ENCODE data around the gene INTS15. TPM values are rescaled to one million over a fixed set of nuclear protein-coding genes. Genes with fewer than 3 reads are reported as not detected.

INTS15 gene
- polyA plus RNA-seq, 1 of the 3 experiments (the other 2 are of a cell fraction) = 39.1 TPM

DNA sequence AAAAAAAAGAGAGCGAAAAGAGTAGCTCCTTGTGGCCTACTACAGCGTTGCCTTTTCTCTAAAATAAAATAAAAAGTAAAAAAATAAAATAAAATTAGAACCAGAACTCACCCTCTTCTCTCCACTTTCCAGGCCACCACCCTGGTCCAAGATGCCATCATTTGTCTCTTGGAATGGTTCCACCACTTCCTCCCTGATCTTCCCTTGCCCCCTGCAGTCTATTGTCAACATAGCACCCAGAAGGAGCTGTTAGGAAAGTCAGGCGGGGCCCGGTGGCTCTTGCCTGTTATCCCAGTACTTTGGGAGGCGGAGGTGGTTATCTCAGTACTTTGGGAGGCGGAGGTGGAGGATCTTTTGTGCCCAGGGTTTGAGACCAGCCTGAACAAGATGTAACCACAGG is 31.0 kb upstream of the INTS15 start (continued):
- TF ChIP-seq, protein P1, sequence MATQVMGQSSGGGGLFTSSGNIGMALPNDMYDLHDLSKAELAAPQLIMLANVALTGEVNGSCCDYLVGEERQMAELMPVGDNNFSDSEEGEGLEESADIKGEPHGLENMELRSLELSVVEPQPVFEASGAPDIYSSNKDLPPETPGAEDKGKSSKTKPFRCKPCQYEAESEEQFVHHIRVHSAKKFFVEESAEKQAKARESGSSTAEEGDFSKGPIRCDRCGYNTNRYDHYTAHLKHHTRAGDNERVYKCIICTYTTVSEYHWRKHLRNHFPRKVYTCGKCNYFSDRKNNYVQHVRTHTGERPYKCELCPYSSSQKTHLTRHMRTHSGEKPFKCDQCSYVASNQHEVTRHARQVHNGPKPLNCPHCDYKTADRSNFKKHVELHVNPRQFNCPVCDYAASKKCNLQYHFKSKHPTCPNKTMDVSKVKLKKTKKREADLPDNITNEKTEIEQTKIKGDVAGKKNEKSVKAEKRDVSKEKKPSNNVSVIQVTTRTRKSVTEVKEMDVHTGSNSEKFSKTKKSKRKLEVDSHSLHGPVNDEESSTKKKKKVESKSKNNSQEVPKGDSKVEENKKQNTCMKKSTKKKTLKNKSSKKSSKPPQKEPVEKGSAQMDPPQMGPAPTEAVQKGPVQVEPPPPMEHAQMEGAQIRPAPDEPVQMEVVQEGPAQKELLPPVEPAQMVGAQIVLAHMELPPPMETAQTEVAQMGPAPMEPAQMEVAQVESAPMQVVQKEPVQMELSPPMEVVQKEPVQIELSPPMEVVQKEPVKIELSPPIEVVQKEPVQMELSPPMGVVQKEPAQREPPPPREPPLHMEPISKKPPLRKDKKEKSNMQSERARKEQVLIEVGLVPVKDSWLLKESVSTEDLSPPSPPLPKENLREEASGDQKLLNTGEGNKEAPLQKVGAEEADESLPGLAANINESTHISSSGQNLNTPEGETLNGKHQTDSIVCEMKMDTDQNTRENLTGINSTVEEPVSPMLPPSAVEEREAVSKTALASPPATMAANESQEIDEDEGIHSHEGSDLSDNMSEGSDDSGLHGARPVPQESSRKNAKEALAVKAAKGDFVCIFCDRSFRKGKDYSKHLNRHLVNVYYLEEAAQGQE (IDR thresholded peaks at IDR 0.05; ENCODE audit: low read depth, low read length) = no peak

DNA sequence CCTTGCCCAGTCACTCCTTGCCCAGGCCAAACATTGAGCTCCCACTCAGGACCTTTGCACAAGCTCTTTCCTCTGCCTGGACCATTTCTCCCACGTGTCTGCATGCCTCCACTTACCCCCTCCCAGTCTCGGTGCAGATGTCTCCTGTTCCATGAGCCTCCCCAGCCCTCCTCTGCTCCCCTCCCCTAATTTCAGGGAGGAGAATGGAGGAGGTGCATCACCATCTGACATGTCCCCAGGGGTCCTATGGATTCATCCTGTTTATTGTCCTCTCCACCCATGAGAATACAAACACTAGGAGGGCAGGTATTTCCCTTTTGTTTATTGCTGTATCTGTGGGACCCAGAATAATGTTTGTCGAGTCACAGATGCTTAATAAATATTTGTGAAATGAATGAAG is 29.9 kb upstream of the INTS15 start:
- H3K36me3 ChIP-seq (replicated peaks in 1 of 2; ENCODE audit: control insufficient read depth in 1 of 2, insufficient read depth in 2 of 2, low read length in 1 of 2) = no peaks in the 10 kb centered on the region
- H3K27me3 ChIP-seq (ENCODE audit: insufficient read depth) = peaks cover 13% of the 10 kb centered on the region; the same call in 1 of the 2 replicates
- ChIA-PET CTCF (interaction anchor here (1.5 to 5.0 kb wide), 6 partner anchors 8 to 117 kb away, joined by 3 to 76 read pairs (median 22); no protein-coding TSS in a partner anchor), POLR2A (no interaction called here)
- no peak overlapping the region for H3K4me2 ChIP-seq
- H3K79me2 ChIP-seq (ENCODE audit: insufficient read depth) = no peaks in the 10 kb centered on the region
- H3K9me3 ChIP-seq = no peaks in the 10 kb centered on the region
- no peaks in the 10 kb centered on the region for H3K4me1 ChIP-seq (ENCODE audit: control insufficient read depth in 1 of 2, insufficient read depth in 2 of 2, low read depth in 1 of 2, low read length in 1 of 2)
- no peak overlapping the region for H3K9ac ChIP-seq
- H3K27ac ChIP-seq (ENCODE audit: low read depth in 2 of 2, low read length in 1 of 2) = no peak overlapping the region
- H3F3A ChIP-seq (replicated peaks; ENCODE audit: insufficient read depth) = no peaks in the 10 kb centered on the region
- H3K9me2 ChIP-seq = no peaks in the 10 kb centered on the region
- no peak overlapping the region for H2AFZ ChIP-seq (ENCODE audit: low read depth)
- DNase-seq = no peak
- no peaks in the 10 kb centered on the region for H4K20me1 ChIP-seq (ENCODE audit: insufficient read depth)
- WGBS (ENCODE audit: low lambda C conversion rate) = 10% methylated on average over 3 of the region's 3 CpGs
- no peak overlapping the region for H3K4me3 ChIP-seq (ENCODE audit: low read depth in 2 of 2, low read length in 1 of 2)
- TF ChIP-seq, protein P2, sequence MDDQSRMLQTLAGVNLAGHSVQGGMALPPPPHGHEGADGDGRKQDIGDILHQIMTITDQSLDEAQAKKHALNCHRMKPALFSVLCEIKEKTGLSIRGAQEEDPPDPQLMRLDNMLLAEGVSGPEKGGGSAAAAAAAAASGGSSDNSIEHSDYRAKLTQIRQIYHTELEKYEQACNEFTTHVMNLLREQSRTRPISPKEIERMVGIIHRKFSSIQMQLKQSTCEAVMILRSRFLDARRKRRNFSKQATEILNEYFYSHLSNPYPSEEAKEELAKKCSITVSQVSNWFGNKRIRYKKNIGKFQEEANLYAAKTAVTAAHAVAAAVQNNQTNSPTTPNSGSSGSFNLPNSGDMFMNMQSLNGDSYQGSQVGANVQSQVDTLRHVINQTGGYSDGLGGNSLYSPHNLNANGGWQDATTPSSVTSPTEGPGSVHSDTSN (IDR thresholded peaks at IDR 0.05) = no peak
- TF ChIP-seq TCF12 (IDR thresholded peaks at IDR 0.05) (no peak), RFX5 (IDR thresholded peaks at IDR 0.05; ENCODE audit: low read length) (no peak), EP300 (IDR thresholded peaks at IDR 0.05; ENCODE audit: borderline replicate concordance in 1 of 2, low read depth in 1 of 2, low read length in 1 of 2) (no peak), JUND (IDR thresholded peaks at IDR 0.05) (no peak), SIN3A (IDR thresholded peaks at IDR 0.05; ENCODE audit: borderline replicate concordance, low read depth, low read length) (no peak), TAF1 (IDR thresholded peaks at IDR 0.05; ENCODE audit: borderline replicate concordance, low read depth, low read length) (no peak), POLR2AphosphoS5 (IDR thresholded peaks at IDR 0.05; ENCODE audit: low read depth, low read length) (no peak), SMC3 (IDR thresholded peaks at IDR 0.05; ENCODE audit: low read depth, low read length) (no peak), RCOR1 (IDR thresholded peaks at IDR 0.05; ENCODE audit: low read length) (no peak), MXI1 (IDR thresholded peaks at IDR 0.05; ENCODE audit: low read depth, low read length) (no peak)
- TF ChIP-seq, protein P3, sequence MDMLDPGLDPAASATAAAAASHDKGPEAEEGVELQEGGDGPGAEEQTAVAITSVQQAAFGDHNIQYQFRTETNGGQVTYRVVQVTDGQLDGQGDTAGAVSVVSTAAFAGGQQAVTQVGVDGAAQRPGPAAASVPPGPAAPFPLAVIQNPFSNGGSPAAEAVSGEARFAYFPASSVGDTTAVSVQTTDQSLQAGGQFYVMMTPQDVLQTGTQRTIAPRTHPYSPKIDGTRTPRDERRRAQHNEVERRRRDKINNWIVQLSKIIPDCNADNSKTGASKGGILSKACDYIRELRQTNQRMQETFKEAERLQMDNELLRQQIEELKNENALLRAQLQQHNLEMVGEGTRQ (IDR thresholded peaks at IDR 0.05; ENCODE audit: borderline replicate concordance, low read depth, low read length) = no peak
- TF ChIP-seq, protein P4, sequence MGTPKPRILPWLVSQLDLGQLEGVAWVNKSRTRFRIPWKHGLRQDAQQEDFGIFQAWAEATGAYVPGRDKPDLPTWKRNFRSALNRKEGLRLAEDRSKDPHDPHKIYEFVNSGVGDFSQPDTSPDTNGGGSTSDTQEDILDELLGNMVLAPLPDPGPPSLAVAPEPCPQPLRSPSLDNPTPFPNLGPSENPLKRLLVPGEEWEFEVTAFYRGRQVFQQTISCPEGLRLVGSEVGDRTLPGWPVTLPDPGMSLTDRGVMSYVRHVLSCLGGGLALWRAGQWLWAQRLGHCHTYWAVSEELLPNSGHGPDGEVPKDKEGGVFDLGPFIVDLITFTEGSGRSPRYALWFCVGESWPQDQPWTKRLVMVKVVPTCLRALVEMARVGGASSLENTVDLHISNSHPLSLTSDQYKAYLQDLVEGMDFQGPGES (IDR thresholded peaks at IDR 0.05; ENCODE audit: low read depth, low read length) = no peak
- TF ChIP-seq, protein P5, sequence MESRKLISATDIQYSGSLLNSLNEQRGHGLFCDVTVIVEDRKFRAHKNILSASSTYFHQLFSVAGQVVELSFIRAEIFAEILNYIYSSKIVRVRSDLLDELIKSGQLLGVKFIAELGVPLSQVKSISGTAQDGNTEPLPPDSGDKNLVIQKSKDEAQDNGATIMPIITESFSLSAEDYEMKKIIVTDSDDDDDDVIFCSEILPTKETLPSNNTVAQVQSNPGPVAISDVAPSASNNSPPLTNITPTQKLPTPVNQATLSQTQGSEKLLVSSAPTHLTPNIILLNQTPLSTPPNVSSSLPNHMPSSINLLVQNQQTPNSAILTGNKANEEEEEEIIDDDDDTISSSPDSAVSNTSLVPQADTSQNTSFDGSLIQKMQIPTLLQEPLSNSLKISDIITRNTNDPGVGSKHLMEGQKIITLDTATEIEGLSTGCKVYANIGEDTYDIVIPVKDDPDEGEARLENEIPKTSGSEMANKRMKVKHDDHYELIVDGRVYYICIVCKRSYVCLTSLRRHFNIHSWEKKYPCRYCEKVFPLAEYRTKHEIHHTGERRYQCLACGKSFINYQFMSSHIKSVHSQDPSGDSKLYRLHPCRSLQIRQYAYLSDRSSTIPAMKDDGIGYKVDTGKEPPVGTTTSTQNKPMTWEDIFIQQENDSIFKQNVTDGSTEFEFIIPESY (IDR thresholded peaks at IDR 0.05; ENCODE audit: borderline replicate concordance, low read depth) = no peak
